B cell (primary cell): ENCODE data around the gene PAIP2B. TPM values are rescaled to one million over a fixed set of nuclear protein-coding genes. Genes with fewer than 3 reads are reported as not detected.

ENCODE experiments used
- ATAC-seq: fragments of 200-7000 bp; cut with Tn5 transposase; one replicate; pipeline ENCODE4 v1.10.0; 2021; ENCODE audit warnings: low read depth, mild to moderate bottlenecking, moderate number of reproducible peaks, moderate library complexity
- CTCF ChIA-PET: fragments of 350-600 bp; sonication (Branson Sonifier 250); formaldehyde crosslinking; loops from one replicate; lab custom pipeline; 2021; ENCODE audit warnings: antibody characterized with exemption, inconsistent platforms; lab: Charles Lee
- POLR2A ChIA-PET: fragments of 350-600 bp; sonication (Branson Sonifier 250); formaldehyde crosslinking; loops from one replicate; lab custom pipeline; 2021; ENCODE audit warnings: antibody characterized with exemption; lab: Charles Lee
- DNase-seq: peaks from one replicate; pipeline ENCODE4 v3.0.0; 2013
- H2AFZ ChIP-seq: 2 replicates; pipeline ENCODE4 v1.6.1; 2012; ENCODE audit warnings: mild to moderate bottlenecking, low read depth, low read length; ENCODE audit not compliant: insufficient read depth, poor library complexity, severe bottlenecking
- H3K27ac ChIP-seq, 2 donors: 1 replicate in 1 of 2; 2 replicates in 1 of 2; pipeline ENCODE4 v1.5.1; 2012 to 2013; ENCODE audit warnings: low read length in 2 of 2, mild to moderate bottlenecking in 2 of 2, moderate library complexity in 1 of 2
- H3K27me3 ChIP-seq, 4 experiments: fragments of 200-600 bp in 1 of 4; sonication (generic) in 1 of 4; replicated peaks in 1 of 4; 1 replicate in 2 of 4; 2 replicates in 2 of 4; pipeline versions ENCODE4 v1.6.1 to v1.7.0; 2013 to 2016; ENCODE audit warnings: low read length in 3 of 4, mild to moderate bottlenecking in 2 of 4, mixed read lengths in 1 of 4, moderate library complexity in 1 of 4; ENCODE audit not compliant: insufficient read depth in 4 of 4, control insufficient read depth in 3 of 4; ENCODE audit errors: control extremely low read depth in 1 of 4
- H3K36me3 ChIP-seq, 2 experiments: replicated peaks in 1 of 2; 1 replicate in 1 of 2; 2 replicates in 1 of 2; pipeline versions ENCODE4 v1.6.1 to v1.7.1; 2013; ENCODE audit warnings: low read length in 1 of 2; ENCODE audit not compliant: insufficient read depth in 2 of 2, control insufficient read depth in 1 of 2; ENCODE audit errors: control extremely low read depth in 1 of 2, extremely low read depth in 1 of 2
- H3K4me1 ChIP-seq, 2 donors: fragments of 200-600 bp in 1 of 2; sonication (generic) in 1 of 2; 1 replicate in 1 of 2; 2 replicates in 1 of 2; pipeline versions ENCODE4 v1.5.1 to v1.6.1; 2013 to 2017; ENCODE audit warnings: low read length in 2 of 2; ENCODE audit not compliant: control insufficient read depth in 2 of 2, insufficient read depth in 2 of 2
- H3K4me2 ChIP-seq: replicated peaks from 2 replicates; pipeline ENCODE3; 2012; ENCODE audit warnings: mild to moderate bottlenecking, low read depth, low read length; ENCODE audit not compliant: poor library complexity, severe bottlenecking
- H3K4me3 ChIP-seq, 5 experiments: fragments of 200-600 bp in 1 of 5; sonication (generic) in 1 of 5; 1 replicate in 3 of 5; 2 replicates in 2 of 5; pipeline versions ENCODE4 v1.5.1 to v1.7.0; 2011 to 2016; ENCODE audit warnings: low read length in 4 of 5, mild to moderate bottlenecking in 4 of 5, low read depth in 2 of 5, control low read depth in 1 of 5, moderate library complexity in 1 of 5; ENCODE audit not compliant: insufficient read depth in 1 of 5; ENCODE audit errors: control extremely low read depth in 1 of 5, extremely low read depth in 1 of 5
- H3K79me2 ChIP-seq: fragments of 200-600 bp; sonication (generic); one replicate; pipeline ENCODE4 v1.6.0; 2016; ENCODE audit warnings: low read length; ENCODE audit not compliant: control insufficient read depth, insufficient read depth
- H3K9ac ChIP-seq: fragments of 200-600 bp; sonication (generic); 2 replicates; pipeline ENCODE4 v1.6.1; 2017; ENCODE audit warnings: mild to moderate bottlenecking, low read length, moderate library complexity
- H3K9me3 ChIP-seq, 3 donors: one replicate each; pipeline versions ENCODE4 v1.6.1 to v1.7.1; 2013; ENCODE audit warnings: low read length in 2 of 3; ENCODE audit not compliant: control insufficient read depth in 2 of 3, insufficient read depth in 1 of 3; ENCODE audit errors: control extremely low read depth in 1 of 3
- H4K20me1 ChIP-seq: 2 replicates; pipeline ENCODE4 v1.6.0; 2012; ENCODE audit warnings: mild to moderate bottlenecking, low read length; ENCODE audit not compliant: insufficient read depth, control insufficient read depth, poor library complexity, severe bottlenecking
- H3K27ac Mint-ChIP-seq: one replicate; pipeline ENCODE4 v1.8.0; 2021; ENCODE audit warnings: mixed read lengths
- H3K27me3 Mint-ChIP-seq: one replicate; pipeline ENCODE4 v1.8.0; 2021; ENCODE audit warnings: mixed read lengths
- H3K4me1 Mint-ChIP-seq: one replicate; pipeline ENCODE4 v1.8.0; 2021; ENCODE audit warnings: mixed read lengths
- H3K4me3 Mint-ChIP-seq: one replicate; pipeline ENCODE4 v1.8.0; 2021; ENCODE audit warnings: mixed read lengths
- H3K9me3 Mint-ChIP-seq: one replicate; pipeline ENCODE4 v1.8.0; 2022; ENCODE audit warnings: mixed read lengths; ENCODE audit not compliant: insufficient read depth
- EZH2 ChIP-seq: IDR thresholded peaks from 2 replicates; pipeline ENCODE4 v1.6.1; 2012; ENCODE audit warnings: borderline replicate concordance, low read depth, mild to moderate bottlenecking, moderate library complexity, low read length; ENCODE audit not compliant: insufficient read depth, poor library complexity, severe bottlenecking
- WGBS: methylation state at CpG from one replicate; pipeline ENCODE4 v1.1.5; 2013; ENCODE audit warnings: missing lambda C conversion rate; ENCODE audit not compliant: insufficient coverage; 5-methylcytosine and 5-hydroxymethylcytosine counted together
- intact Hi-C: fragments of 100-400 bp; cut with micrococcal nuclease; formaldehyde crosslinking; loops from one replicate; pipeline ENCODE4 v1.10.0; 2022
- polyA plus RNA-seq: library from polyadenylated mRNA; depleted of rRNA; stranded (reverse); fragments of >200 nt; gene quantifications from 2 replicates; pipeline ENCODE4 v1.2.3, GENCODE V29; 2012
- total RNA-seq, 2 donors: library from RNA; stranded (reverse); fragments of 120-200 nt in 1 of 2; gene quantifications; 1 replicate in 1 of 2; 2 replicates in 1 of 2; pipeline versions ENCODE4 v1.2.3 to v1.2.4, GENCODE V29; 2013 to 2022
- TF ChIP-seq, protein P1 (sequence below): fragments of 200-600 bp; IDR thresholded peaks from one replicate; pipeline ENCODE4 v1.8.0; 2022; ENCODE audit warnings: antibody characterized with exemption, mild to moderate bottlenecking

Gene PAIP2B
- total and polyA plus RNA-seq, 2 donors (not counting 1 experiment from before 2014, with no cell fraction given): 4.7 to 10.2 TPM

DNA sequence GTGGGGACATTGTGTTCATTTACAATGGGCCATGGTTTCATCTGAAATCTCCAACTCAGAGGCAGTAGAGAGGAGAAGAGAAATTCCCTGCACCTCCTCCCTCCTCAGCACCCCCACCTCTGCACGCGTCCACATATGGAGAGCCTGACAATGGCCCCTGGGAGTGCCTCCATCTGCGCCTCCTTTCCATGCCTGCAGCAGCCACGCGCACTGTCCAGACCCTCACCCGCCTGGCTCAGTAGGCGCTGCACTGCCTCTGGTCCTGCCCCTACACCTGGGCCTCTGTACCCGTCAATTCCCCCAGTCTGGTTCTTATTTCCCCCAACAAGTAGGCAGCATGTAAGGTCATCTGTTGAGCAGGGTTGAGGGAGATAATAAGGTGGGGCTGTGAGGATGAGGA, 72.6 kb downstream of the PAIP2B start:
- POLR2A ChIA-PET: no interaction called here
- H3K4me1 Mint-ChIP-seq: peaks cover 5% of the 10 kb centered on the region
- H3K79me2 ChIP-seq: no peaks in the 10 kb centered on the region
- H2AFZ ChIP-seq: no peak overlapping the region
- TF ChIP-seq EZH2: no peak
- TF ChIP-seq, protein P1, sequence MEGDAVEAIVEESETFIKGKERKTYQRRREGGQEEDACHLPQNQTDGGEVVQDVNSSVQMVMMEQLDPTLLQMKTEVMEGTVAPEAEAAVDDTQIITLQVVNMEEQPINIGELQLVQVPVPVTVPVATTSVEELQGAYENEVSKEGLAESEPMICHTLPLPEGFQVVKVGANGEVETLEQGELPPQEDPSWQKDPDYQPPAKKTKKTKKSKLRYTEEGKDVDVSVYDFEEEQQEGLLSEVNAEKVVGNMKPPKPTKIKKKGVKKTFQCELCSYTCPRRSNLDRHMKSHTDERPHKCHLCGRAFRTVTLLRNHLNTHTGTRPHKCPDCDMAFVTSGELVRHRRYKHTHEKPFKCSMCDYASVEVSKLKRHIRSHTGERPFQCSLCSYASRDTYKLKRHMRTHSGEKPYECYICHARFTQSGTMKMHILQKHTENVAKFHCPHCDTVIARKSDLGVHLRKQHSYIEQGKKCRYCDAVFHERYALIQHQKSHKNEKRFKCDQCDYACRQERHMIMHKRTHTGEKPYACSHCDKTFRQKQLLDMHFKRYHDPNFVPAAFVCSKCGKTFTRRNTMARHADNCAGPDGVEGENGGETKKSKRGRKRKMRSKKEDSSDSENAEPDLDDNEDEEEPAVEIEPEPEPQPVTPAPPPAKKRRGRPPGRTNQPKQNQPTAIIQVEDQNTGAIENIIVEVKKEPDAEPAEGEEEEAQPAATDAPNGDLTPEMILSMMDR: no peak
- no peaks in the 10 kb centered on the region for H4K20me1 ChIP-seq
- WGBS: 100% methylated on average over 7 of the region's 8 CpGs
- peaks cover 0 to 5% (median 2%) of the 10 kb centered on the region in 4 experiments for H3K27me3 ChIP-seq
- H3K4me3 Mint-ChIP-seq: no peak overlapping the region
- CTCF ChIA-PET: interaction anchor here (0.7 to 3.2 kb wide), 10 partner anchors 10 to 358 kb away, joined by 3 to 14 read pairs (median 6); partner anchors contain the start of genes MCEE and NAGK
- no peak for ATAC-seq
- no peak overlapping the region for H3K9ac ChIP-seq
- H3K9me3 Mint-ChIP-seq: no peaks in the 10 kb centered on the region
- no peak overlapping the region for H3K27ac ChIP-seq
- H3K27ac Mint-ChIP-seq: no peak overlapping the region
- peaks cover 8 to 18% of the 10 kb centered on the region in 2 experiments for H3K36me3 ChIP-seq
- intact Hi-C loops: loop anchor here (1.0 kb wide), 1 partner anchor 105 kb away; no protein-coding TSS in a partner anchor
- no peak for DNase-seq
- no peaks in the 10 kb centered on the region for H3K9me3 ChIP-seq
- no peak overlapping the region for H3K4me2 ChIP-seq
- peaks cover 6 to 7% of the 10 kb centered on the region in 2 donors for H3K4me1 ChIP-seq
- peaks cover 4% of the 10 kb centered on the region for H3K27me3 Mint-ChIP-seq
- no peak overlapping the region for H3K4me3 ChIP-seq

DNA sequence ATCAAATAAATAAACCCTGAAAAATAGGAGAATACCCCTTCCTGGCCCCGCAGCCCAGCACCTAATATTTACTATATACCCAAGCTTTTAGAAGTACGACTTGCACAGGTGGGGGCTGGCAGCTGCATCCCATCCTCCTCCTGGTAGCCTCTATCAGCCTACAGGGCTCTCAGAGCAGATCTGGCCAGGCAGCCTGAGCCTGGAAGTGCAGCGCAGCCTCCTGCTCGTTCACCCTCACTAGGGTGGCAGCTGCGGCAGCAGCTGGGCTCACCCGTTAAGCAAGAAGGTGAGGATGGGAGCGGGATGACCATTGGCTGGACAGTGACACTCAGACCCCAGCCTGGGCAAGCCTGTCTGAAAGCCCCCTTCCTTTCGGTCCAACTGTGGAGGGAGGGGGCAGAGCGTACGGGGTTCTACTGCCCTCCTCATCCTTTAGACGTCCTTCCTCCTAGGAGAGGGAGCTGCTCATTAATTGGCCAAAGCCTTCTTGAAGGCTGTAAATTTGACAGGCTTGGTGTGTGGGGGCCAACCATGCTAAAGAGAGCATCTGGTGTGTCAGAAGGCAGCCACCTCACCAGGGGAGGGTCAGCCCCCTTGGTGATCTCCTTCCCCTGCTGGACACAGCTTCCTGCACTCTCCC, 73.2 kb downstream of the PAIP2B start:
- Mint-ChIP-seq H3K27ac (no peak overlapping the region), H3K9me3 (no peaks in the 10 kb centered on the region), H3K4me1 (peaks cover 5% of the 10 kb centered on the region), H3K27me3 (peaks cover 4% of the 10 kb centered on the region), H3K4me3 (no peak overlapping the region)
- ChIA-PET CTCF (interaction anchor here (0.7 to 3.2 kb wide), 5 partner anchors 10 to 357 kb away, joined by 3 to 14 read pairs (median 6); partner anchors contain the start of gene MCEE), POLR2A (no interaction called here)
- 98% methylated on average over 8 of the region's 11 CpGs for WGBS
- H2AFZ ChIP-seq: no peak overlapping the region
- no peaks in the 10 kb centered on the region for H3K9me3 ChIP-seq
- intact Hi-C loops: loop anchor here (1.0 kb wide), 1 partner anchor 104 kb away; no protein-coding TSS in a partner anchor
- H3K4me1 ChIP-seq: peaks cover 6 to 7% of the 10 kb centered on the region in 2 donors
- no peak overlapping the region for H3K4me2 ChIP-seq
- TF ChIP-seq, protein P1: no peak
- TF ChIP-seq EZH2: no peak
- no peaks in the 10 kb centered on the region for H4K20me1 ChIP-seq
- DNase-seq (no peak), ATAC-seq (no peak)
- peaks cover 0 to 5% (median 2%) of the 10 kb centered on the region in 4 experiments for H3K27me3 ChIP-seq
- H3K27ac ChIP-seq: no peak overlapping the region
- no peaks in the 10 kb centered on the region for H3K79me2 ChIP-seq
- no peak overlapping the region for H3K4me3 ChIP-seq
- H3K9ac ChIP-seq: no peak overlapping the region
- H3K36me3 ChIP-seq: peaks cover 11 to 23% of the 10 kb centered on the region in 2 experiments
